ENCODE results near the gene PCDHGB1.

PCDHGB1 gene

GRCh38 chr5:141355641-141356040, 5.7 kb downstream of the PCDHGB1 start (continued):
- no peak for TF ChIP-seq ZNF571 (tag by site-specific recombination; IDR thresholded peaks at IDR 0.05)
- TF ChIP-seq ZNF274 (IDR thresholded peaks at IDR 0.05; ENCODE audit: low read length), result no peak
- no peak for TF ChIP-seq ZNF274 (tag by site-specific recombination; IDR thresholded peaks at IDR 0.05; ENCODE audit: borderline replicate concordance)
- no peak for TF ChIP-seq ZNF548 (tag by site-specific recombination; IDR thresholded peaks at IDR 0.05)
- TF ChIP-seq PBX3 (CRISPR knock-in tag; IDR thresholded peaks at IDR 0.05), result no peak
- TF ChIP-seq PRDM2 (tag by site-specific recombination; IDR thresholded peaks at IDR 0.05; ENCODE audit: borderline replicate concordance), result no peak

- ChIA-PET POLR2A (no interaction called here), CTCF (interaction anchor here (0.5 to 2.6 kb wide), 9 partner anchors 13 to 208 kb away, joined by 3 to 17 read pairs (median 5); partner anchors contain the start of gene PCDHGA2)
- no peak overlapping the region for H3K27ac ChIP-seq (ENCODE audit: extremely low read depth, low read depth, low read length)
- no peaks in the 10 kb centered on the region for H3K4me1 ChIP-seq (ENCODE audit: control insufficient read depth, insufficient read depth, low read length)
- no peaks in the 10 kb centered on the region for H3K36me3 ChIP-seq (ENCODE audit: control insufficient read depth in 2 of 2, insufficient read depth in 1 of 2, low read length in 2 of 2)
- H3K4me3 ChIP-seq (ENCODE audit: low read depth, low read length), result no peak overlapping the region
- no peak for TF ChIP-seq OVOL3 (tag by site-specific recombination; IDR thresholded peaks at IDR 0.05)
- TF ChIP-seq ZNF529 (tag by site-specific recombination; IDR thresholded peaks at IDR 0.05; ENCODE audit: insufficient replicate concordance), result no peak
- no peak for TF ChIP-seq HOXC10 (CRISPR knock-in tag; IDR thresholded peaks at IDR 0.05)
- no peak for TF ChIP-seq YY2 (tag by site-specific recombination; IDR thresholded peaks at IDR 0.05)
- peaks cover 3% of the 10 kb centered on the region; the same call in 1 of the 2 replicates for H3K9me3 ChIP-seq (ENCODE audit: control insufficient read depth, insufficient read depth, low read depth, low read length)
Observed at GRCh38 chr5:141356133-141356532, 6.2 kb downstream of the PCDHGB1 start.

GRCh38 chr5:141356950-141357349, 7.1 kb downstream of the PCDHGB1 start:
- Histone ChIP-seq H3K9me3 (ENCODE audit: control insufficient read depth, insufficient read depth, low read depth, low read length) (peaks cover 3% of the 10 kb centered on the region; the same call in 1 of the 2 replicates), H3K36me3 (ENCODE audit: control insufficient read depth in 2 of 2, insufficient read depth in 1 of 2, low read length in 2 of 2) (no peaks in the 10 kb centered on the region), H3K27ac (ENCODE audit: extremely low read depth, low read depth, low read length) (no peak overlapping the region), H3K4me1 (ENCODE audit: control insufficient read depth, insufficient read depth, low read length) (no peaks in the 10 kb centered on the region), H3K4me3 (ENCODE audit: low read depth, low read length) (no peak overlapping the region)
- ChIA-PET CTCF (interaction anchor here (0.8 to 2.2 kb wide), 3 partner anchors 15 to 722 kb away, joined by 3 to 5 read pairs (median 4); no protein-coding TSS in a partner anchor), POLR2A (no interaction called here)
- TF ChIP-seq REST (tag by site-specific recombination; IDR thresholded peaks at IDR 0.05) (peak; percentile 90), ZNF776 (tag by site-specific recombination; IDR thresholded peaks at IDR 0.05; ENCODE audit: borderline replicate concordance) (no peak)
